ENCODE data around the gene PRR36. TPM values are rescaled to one million over a fixed set of nuclear protein-coding genes. Genes with fewer than 3 reads are reported as not detected.

Gene PRR36
- polyA plus RNA-seq, 4 donors: 0.22 to 0.47 TPM; not detected in 2

DNA sequence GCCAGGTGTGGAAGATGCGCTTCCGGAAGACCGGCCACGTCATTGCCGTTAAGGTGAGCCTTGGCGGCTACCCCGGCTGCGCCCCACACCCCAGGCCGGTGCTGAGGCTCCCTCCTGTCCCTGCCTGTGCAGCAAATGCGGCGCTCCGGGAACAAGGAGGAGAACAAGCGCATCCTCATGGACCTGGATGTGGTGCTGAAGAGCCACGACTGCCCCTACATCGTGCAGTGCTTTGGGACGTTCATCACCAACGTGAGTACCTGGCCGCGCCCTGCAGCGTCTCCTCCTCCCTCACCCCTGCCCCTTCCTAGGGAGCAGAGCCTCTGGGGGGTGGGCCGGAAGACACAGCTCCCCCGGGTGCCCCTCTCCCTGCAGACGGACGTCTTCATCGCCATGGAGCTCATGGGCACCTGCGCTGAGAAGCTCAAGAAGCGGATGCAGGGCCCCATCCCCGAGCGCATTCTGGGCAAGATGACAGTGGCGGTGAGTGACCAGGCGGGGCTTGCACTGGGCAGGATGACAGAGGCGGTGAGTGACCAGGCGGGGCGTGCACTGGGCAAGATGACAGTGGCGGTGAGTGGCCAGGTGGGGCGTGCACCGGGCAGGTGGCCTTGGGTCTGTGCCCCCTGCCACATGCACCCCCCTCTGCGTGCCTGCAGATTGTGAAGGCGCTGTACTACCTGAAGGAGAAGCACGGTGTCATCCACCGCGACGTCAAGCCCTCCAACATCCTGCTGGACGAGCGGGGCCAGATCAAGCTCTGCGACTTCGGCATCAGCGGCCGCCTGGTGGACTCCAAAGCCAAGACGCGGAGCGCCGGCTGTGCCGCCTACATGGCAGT is 36.4 kb upstream of the PRR36 start:
- DNase-seq: no peak
- Histone ChIP-seq H3K36me3 (ENCODE audit: control insufficient read depth in 3 of 3, insufficient read depth in 2 of 3, low read depth in 1 of 3, low read length in 3 of 3) (peaks cover 8 to 71% (median 18%) of the 10 kb centered on the region in 3 donors), H3K27me3 (ENCODE audit: control insufficient read depth in 3 of 3, insufficient read depth in 3 of 3, low read length in 3 of 3) (peaks cover 0 to 13% (median 3%) of the 10 kb centered on the region in 3 donors), H3K4me3 (ENCODE audit: low read depth in 1 of 3, low read length in 3 of 3) (no peak overlapping the region), H3K9me3 (ENCODE audit: control insufficient read depth in 2 of 2, insufficient read depth in 1 of 2, low read depth in 1 of 2, low read length in 1 of 2) (no peaks in the 10 kb centered on the region), H3K27ac (ENCODE audit: low read depth in 1 of 3, low read length in 2 of 3) (no peak overlapping the region), H3K4me1 (ENCODE audit: control insufficient read depth in 3 of 3, insufficient read depth in 2 of 3, low read depth in 1 of 3, low read length in 2 of 3) (peaks cover 0 to 4% (median 0%) of the 10 kb centered on the region in 3 donors)
- no peak for FAIRE-seq
- 93 to 94% (median 94%) methylated on average over 54 of the region's 54 CpGs for WGBS, 3 donors

DNA sequence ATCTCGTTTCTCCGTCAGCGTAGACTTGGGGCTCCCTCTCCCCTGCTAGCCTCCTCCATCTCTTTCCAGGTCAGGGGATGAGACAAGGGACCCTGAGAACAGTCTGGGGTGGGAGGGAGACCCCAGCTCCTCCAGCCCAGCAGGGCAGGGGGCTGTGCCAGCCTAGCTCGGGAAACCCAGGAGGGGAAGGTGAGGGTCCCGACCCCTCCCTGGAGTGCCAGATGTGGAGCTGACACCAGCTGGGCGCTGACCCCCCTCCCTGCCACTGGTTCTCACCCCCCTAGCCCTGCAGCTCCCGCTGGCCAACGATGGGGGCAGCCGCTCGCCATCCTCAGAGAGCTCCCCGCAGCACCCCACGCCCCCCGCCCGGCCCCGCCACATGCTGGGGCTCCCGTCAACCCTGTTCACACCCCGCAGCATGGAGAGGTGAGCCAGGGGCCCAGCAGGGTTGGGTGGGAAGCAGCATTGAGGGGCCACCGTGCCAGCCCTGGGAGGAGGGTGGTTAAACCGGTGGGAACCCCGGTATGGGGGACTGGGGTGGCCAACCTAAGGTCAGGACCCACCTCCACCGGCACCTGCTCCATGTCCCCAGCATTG is 35.4 kb upstream of the PRR36 start:
- Histone ChIP-seq H3K27ac (ENCODE audit: low read depth in 1 of 3, low read length in 2 of 3) (no peak overlapping the region), H3K4me1 (ENCODE audit: control insufficient read depth in 3 of 3, insufficient read depth in 2 of 3, low read depth in 1 of 3, low read length in 2 of 3) (peaks cover 0 to 11% (median 0%) of the 10 kb centered on the region in 3 donors), H3K36me3 (ENCODE audit: control insufficient read depth in 3 of 3, insufficient read depth in 2 of 3, low read depth in 1 of 3, low read length in 3 of 3) (peaks cover 8 to 79% (median 18%) of the 10 kb centered on the region in 3 donors), H3K9me3 (ENCODE audit: control insufficient read depth in 2 of 2, insufficient read depth in 1 of 2, low read depth in 1 of 2, low read length in 1 of 2) (no peaks in the 10 kb centered on the region), H3K27me3 (ENCODE audit: control insufficient read depth in 3 of 3, insufficient read depth in 3 of 3, low read length in 3 of 3) (peaks cover 0 to 3% (median 0%) of the 10 kb centered on the region in 3 donors), H3K4me3 (ENCODE audit: low read depth in 1 of 3, low read length in 3 of 3) (no peak overlapping the region)
- WGBS, 3 donors: 89 to 94% (median 93%) methylated on average over 20 to 21 of the region's 21 CpGs
- FAIRE-seq (no peak), DNase-seq (no peak)

DNA sequence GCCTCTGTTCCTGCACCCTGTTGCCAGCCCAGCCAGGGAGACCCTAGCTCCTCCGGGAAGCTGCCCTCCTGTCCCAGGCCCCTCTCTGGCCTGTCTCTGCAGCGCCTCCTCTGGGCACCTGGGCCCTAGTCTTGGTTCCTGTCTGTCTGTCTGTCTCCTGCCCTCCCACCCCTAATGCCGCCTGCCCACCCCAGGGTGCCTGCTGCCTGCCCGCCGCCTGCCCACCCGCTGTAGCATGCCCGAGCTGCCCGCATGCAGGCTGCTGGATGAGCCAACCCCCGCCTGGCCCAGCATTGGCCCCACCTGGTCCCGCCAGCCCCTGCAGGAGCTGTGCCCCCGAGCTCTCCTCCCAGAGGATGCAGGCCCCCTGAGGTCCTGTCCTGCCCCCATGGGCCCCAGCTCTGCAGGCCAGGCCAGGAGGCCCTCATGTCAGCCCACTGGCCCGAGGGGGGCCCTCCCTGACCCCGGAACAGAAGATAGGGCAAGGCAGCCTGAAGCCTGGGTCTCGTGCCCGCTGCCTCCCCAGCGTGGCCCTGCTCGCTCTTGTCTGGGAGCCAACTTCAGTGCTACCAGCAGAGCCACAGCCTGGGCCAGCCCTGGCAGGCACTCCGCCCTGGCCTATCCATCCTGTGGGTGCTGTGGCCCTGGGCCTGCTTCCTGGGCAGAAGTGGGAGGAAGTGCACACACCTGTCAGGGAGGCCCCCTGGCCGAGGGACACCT is 34.7 kb upstream of the PRR36 start:
- H3K4me3 ChIP-seq (ENCODE audit: low read depth in 1 of 3, low read length in 3 of 3): no peak overlapping the region
- H3K27ac ChIP-seq (ENCODE audit: low read depth in 1 of 3, low read length in 2 of 3): no peak overlapping the region
- DNase-seq (no peak), FAIRE-seq (no peak)
- WGBS, 3 donors: 89 to 93% (median 92%) methylated on average over 17 to 19 of the region's 19 CpGs
- peaks cover 0 to 13% (median 0%) of the 10 kb centered on the region in 3 donors for H3K4me1 ChIP-seq (ENCODE audit: control insufficient read depth in 3 of 3, insufficient read depth in 2 of 3, low read depth in 1 of 3, low read length in 2 of 3)
- H3K36me3 ChIP-seq (ENCODE audit: control insufficient read depth in 3 of 3, insufficient read depth in 2 of 3, low read depth in 1 of 3, low read length in 3 of 3): peaks cover 8 to 81% (median 18%) of the 10 kb centered on the region in 3 donors
- no peaks in the 10 kb centered on the region for H3K27me3 ChIP-seq (ENCODE audit: control insufficient read depth in 3 of 3, insufficient read depth in 3 of 3, low read length in 3 of 3)
- no peaks in the 10 kb centered on the region for H3K9me3 ChIP-seq (ENCODE audit: control insufficient read depth in 2 of 2, insufficient read depth in 1 of 2, low read depth in 1 of 2, low read length in 1 of 2)

DNA sequence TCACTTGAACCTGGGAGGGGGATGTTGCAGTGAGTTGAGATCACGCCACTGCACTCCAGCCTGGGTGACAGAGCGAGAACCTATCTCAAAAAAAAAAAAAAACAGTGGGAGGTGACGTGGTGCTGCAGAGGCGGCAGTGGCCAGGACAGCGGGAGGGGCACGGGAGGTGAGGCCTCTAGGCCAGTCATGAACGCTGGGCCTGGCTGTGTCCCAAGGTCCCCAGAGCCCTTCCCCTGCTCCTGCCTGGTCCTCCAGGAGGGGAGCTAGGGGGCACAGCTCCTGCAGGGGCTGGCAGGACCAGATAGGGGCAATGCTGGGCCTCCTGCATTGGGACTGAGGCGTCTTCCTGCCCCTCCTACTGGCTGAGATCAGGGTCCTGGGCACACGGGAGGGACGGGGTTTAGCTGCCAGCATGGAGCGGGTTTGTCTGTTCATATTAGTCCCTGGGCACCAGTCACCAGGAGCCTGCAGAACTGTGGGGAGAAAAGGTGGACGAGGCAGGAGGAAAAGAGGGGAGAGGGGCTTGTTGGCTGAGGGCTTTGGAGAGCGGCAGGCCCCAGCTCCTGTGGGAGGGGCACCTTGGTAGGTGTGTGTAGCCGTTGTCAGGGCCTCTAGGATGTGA is 34.0 kb upstream of the PRR36 start:
- Histone ChIP-seq H3K27me3 (ENCODE audit: control insufficient read depth in 3 of 3, insufficient read depth in 3 of 3, low read length in 3 of 3) (no peaks in the 10 kb centered on the region), H3K9me3 (ENCODE audit: control insufficient read depth in 2 of 2, insufficient read depth in 1 of 2, low read depth in 1 of 2, low read length in 1 of 2) (no peaks in the 10 kb centered on the region), H3K36me3 (ENCODE audit: control insufficient read depth in 3 of 3, insufficient read depth in 2 of 3, low read depth in 1 of 3, low read length in 3 of 3) (peaks cover 8 to 79% (median 18%) of the 10 kb centered on the region in 3 donors), H3K27ac (ENCODE audit: low read depth in 1 of 3, low read length in 2 of 3) (no peak overlapping the region), H3K4me3 (ENCODE audit: low read depth in 1 of 3, low read length in 3 of 3) (no peak overlapping the region), H3K4me1 (ENCODE audit: control insufficient read depth in 3 of 3, insufficient read depth in 2 of 3, low read depth in 1 of 3, low read length in 2 of 3) (peaks cover 0 to 14% (median 0%) of the 10 kb centered on the region in 3 donors)
- no peak for DNase-seq
- no peak for FAIRE-seq
- WGBS, 3 donors: 78 to 83% (median 80%) methylated on average over 14 of the region's 14 CpGs

DNA sequence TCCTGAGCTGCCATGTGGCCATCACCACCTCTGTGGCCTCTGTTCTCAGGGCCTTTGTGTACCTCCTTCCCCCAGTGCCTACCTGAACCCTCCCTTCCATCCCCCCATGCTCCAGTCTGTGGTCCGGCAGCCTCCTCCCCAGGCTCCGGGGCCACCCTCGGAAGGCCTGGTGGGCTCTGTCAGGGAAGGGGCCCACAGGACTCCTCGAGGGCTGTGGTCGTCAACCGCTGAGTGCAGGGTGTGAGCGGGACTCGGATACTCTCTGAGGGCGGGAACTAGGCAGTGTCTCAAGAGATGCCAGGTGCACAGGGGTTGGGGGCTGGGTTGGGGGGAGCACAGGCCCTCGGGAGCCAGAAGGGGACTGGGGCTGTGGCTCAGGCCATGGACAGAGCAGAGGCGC is 33.4 kb upstream of the PRR36 start:
- H3K4me1 ChIP-seq (ENCODE audit: control insufficient read depth in 3 of 3, insufficient read depth in 2 of 3, low read depth in 1 of 3, low read length in 2 of 3): peaks cover 0 to 20% (median 4%) of the 10 kb centered on the region in 3 donors
- WGBS, 3 donors: 90 to 95% (median 91%) methylated on average over 11 of the region's 11 CpGs
- FAIRE-seq: no peak
- peaks cover 5 to 72% (median 18%) of the 10 kb centered on the region in 3 donors for H3K36me3 ChIP-seq (ENCODE audit: control insufficient read depth in 3 of 3, insufficient read depth in 2 of 3, low read depth in 1 of 3, low read length in 3 of 3)
- no peak for DNase-seq
- no peaks in the 10 kb centered on the region for H3K27me3 ChIP-seq (ENCODE audit: control insufficient read depth in 3 of 3, insufficient read depth in 3 of 3, low read length in 3 of 3)
- no peaks in the 10 kb centered on the region for H3K9me3 ChIP-seq (ENCODE audit: control insufficient read depth in 2 of 2, insufficient read depth in 1 of 2, low read depth in 1 of 2, low read length in 1 of 2)
- no peak overlapping the region for H3K4me3 ChIP-seq (ENCODE audit: low read depth in 1 of 3, low read length in 3 of 3)
- no peak overlapping the region for H3K27ac ChIP-seq (ENCODE audit: low read depth in 1 of 3, low read length in 2 of 3)

DNA sequence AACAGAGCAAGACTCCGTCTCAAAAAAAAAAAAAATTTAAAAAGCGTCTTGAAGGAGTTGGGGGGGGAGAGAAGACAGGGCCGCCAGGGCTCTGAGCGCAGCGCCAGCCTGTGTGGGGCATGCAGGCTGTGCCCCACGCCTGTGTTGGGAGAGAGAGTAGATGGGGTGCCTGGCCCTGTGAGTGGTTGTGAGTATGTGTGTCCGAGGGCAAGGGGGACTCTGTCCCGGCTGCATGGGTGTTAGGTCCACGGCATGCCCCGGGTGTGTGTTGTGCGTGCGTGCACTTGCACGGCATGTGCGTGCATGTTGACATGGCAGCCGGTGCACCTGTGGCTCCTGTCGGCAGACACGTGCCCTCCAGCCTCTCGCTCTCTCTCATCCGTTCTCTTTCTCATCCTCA is 32.9 kb upstream of the PRR36 start:
- Histone ChIP-seq H3K4me1 (ENCODE audit: control insufficient read depth in 3 of 3, insufficient read depth in 2 of 3, low read depth in 1 of 3, low read length in 2 of 3) (peaks cover 0 to 22% (median 4%) of the 10 kb centered on the region in 3 donors), H3K27me3 (ENCODE audit: control insufficient read depth in 3 of 3, insufficient read depth in 3 of 3, low read length in 3 of 3) (no peaks in the 10 kb centered on the region), H3K27ac (ENCODE audit: low read depth in 1 of 3, low read length in 2 of 3) (no peak overlapping the region), H3K9me3 (ENCODE audit: control insufficient read depth in 2 of 2, insufficient read depth in 1 of 2, low read depth in 1 of 2, low read length in 1 of 2) (no peaks in the 10 kb centered on the region), H3K4me3 (ENCODE audit: low read depth in 1 of 3, low read length in 3 of 3) (no peak overlapping the region), H3K36me3 (ENCODE audit: control insufficient read depth in 3 of 3, insufficient read depth in 2 of 3, low read depth in 1 of 3, low read length in 3 of 3) (peaks cover 5 to 69% (median 18%) of the 10 kb centered on the region in 3 donors)
- 91 to 93% (median 92%) methylated on average over 19 of the region's 19 CpGs for WGBS, 3 donors
- no peak for DNase-seq
- FAIRE-seq: no peak

DNA sequence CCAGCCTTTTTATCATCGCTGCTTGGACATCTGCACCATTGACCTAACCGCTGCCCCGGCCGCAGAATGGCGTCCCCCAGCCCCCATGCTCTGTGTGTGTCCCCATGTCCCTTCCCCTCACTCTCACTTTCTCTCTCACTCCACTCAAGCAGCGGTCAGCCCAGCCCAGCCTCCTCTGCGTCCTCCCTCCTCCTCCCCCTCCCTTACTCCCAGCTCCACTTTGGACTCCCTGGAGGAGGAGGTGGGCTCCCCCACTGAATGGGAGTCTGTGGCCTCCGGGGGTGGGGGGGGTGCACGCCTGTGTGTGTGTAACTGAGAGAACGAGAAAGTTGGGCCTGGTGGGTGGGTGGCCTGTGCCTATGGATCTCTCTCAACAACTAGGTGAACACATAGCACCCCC is 31.7 kb upstream of the PRR36 start:
- FAIRE-seq (no peak), DNase-seq (no peak)
- Histone ChIP-seq H3K4me3 (ENCODE audit: low read depth in 1 of 3, low read length in 3 of 3) (no peak overlapping the region), H3K27ac (ENCODE audit: low read depth in 1 of 3, low read length in 2 of 3) (no peak overlapping the region), H3K27me3 (ENCODE audit: control insufficient read depth in 3 of 3, insufficient read depth in 3 of 3, low read length in 3 of 3) (no peaks in the 10 kb centered on the region), H3K36me3 (ENCODE audit: control insufficient read depth in 3 of 3, insufficient read depth in 2 of 3, low read depth in 1 of 3, low read length in 3 of 3) (peaks cover 5 to 56% (median 7%) of the 10 kb centered on the region in 3 donors), H3K9me3 (ENCODE audit: control insufficient read depth in 2 of 2, insufficient read depth in 1 of 2, low read depth in 1 of 2, low read length in 1 of 2) (no peaks in the 10 kb centered on the region), H3K4me1 (ENCODE audit: control insufficient read depth in 3 of 3, insufficient read depth in 2 of 3, low read depth in 1 of 3, low read length in 2 of 3) (peaks cover 0 to 22% (median 4%) of the 10 kb centered on the region in 3 donors)
- 84 to 90% (median 87%) methylated on average over 10 of the region's 10 CpGs for WGBS, 3 donors

DNA sequence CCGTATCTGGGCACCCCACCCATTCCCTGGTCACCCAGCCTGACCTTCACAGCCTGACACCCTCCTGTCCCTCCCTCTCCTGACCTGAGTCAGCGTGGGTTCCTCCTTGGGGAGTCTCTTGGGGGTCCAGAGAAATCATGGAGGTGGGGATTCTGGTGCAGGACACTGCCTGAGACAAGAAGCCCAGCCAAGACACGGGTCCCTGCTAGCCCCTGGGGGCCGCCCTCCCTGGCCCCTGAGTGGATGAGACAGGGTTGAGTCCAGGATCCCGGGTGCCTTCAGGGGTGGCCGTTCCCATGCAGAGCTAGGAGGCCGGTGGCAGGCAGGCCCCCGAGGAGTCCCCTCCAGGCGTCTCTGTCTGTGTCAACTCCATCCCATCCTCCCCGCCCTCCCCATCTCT is 31.1 kb upstream of the PRR36 start:
- Histone ChIP-seq H3K4me1 (ENCODE audit: control insufficient read depth in 3 of 3, insufficient read depth in 2 of 3, low read depth in 1 of 3, low read length in 2 of 3) (peaks cover 0 to 22% (median 4%) of the 10 kb centered on the region in 3 donors), H3K36me3 (ENCODE audit: control insufficient read depth in 3 of 3, insufficient read depth in 2 of 3, low read depth in 1 of 3, low read length in 3 of 3) (peaks cover 3 to 51% (median 5%) of the 10 kb centered on the region in 3 donors), H3K4me3 (ENCODE audit: low read depth in 1 of 3, low read length in 3 of 3) (peak overlapping the region in 2 of 3 donors; percentile 56 to 73), H3K9me3 (ENCODE audit: control insufficient read depth in 2 of 2, insufficient read depth in 1 of 2, low read depth in 1 of 2, low read length in 1 of 2) (no peaks in the 10 kb centered on the region), H3K27me3 (ENCODE audit: control insufficient read depth in 3 of 3, insufficient read depth in 3 of 3, low read length in 3 of 3) (no peaks in the 10 kb centered on the region), H3K27ac (ENCODE audit: low read depth in 1 of 3, low read length in 2 of 3) (no peak overlapping the region)
- FAIRE-seq (no peak), DNase-seq (no peak)
- WGBS, 3 donors: 67 to 76% (median 72%) methylated on average over 9 to 10 of the region's 10 CpGs

Data from small intestine (tissue), 7 donors.